Activated B cell treated with CpG ODN at 0.5 μM for 24 hours (primary cell): Measurements from ENCODE around the gene TEX264. TPM values are rescaled to one million over a fixed set of nuclear protein-coding genes. Genes with fewer than 3 reads are reported as not detected.

Experiments
- ATAC-seq: fragments of 200-7000 bp; cut with Tn5 transposase; one replicate; pipeline ENCODE4 v1.10.0; 2021; ENCODE audit warnings: low read depth, mild to moderate bottlenecking, moderate library complexity
- CTCF ChIA-PET: fragments of 350-600 bp; sonication (Branson Sonifier 250); formaldehyde crosslinking; loops from one replicate; lab custom pipeline; 2021; ENCODE audit warnings: antibody characterized with exemption; lab: Charles Lee
- POLR2A ChIA-PET: fragments of 350-600 bp; sonication (Branson Sonifier 250); formaldehyde crosslinking; loops from one replicate; lab custom pipeline; 2021; ENCODE audit warnings: antibody characterized with exemption; lab: Charles Lee
- DNase-seq: peaks from one replicate; pipeline ENCODE4 v3.0.0; 2022
- H3K27ac Mint-ChIP-seq: one replicate; pipeline ENCODE4 v1.8.0; 2020; ENCODE audit warnings: mixed read lengths
- H3K27me3 Mint-ChIP-seq: one replicate; pipeline ENCODE4 v1.8.0; 2021; ENCODE audit warnings: mixed read lengths
- H3K36me3 Mint-ChIP-seq: one replicate; pipeline ENCODE4 v1.8.0; 2021; ENCODE audit warnings: low read depth, mixed read lengths
- H3K4me1 Mint-ChIP-seq: one replicate; pipeline ENCODE4 v1.8.0; 2021; ENCODE audit warnings: mixed read lengths
- H3K4me3 Mint-ChIP-seq: one replicate; pipeline ENCODE4 v1.8.0; 2020; ENCODE audit warnings: mild to moderate bottlenecking, mixed read lengths
- H3K9me3 Mint-ChIP-seq: one replicate; pipeline ENCODE4 v1.8.0; 2020; ENCODE audit warnings: mixed read lengths
- intact Hi-C: fragments of 100-400 bp; cut with micrococcal nuclease; formaldehyde crosslinking; loops from one replicate; pipeline ENCODE4 v1.15.1; 2024
- total RNA-seq: library from RNA; stranded (reverse); gene quantifications from 2 replicates; pipeline ENCODE4 v1.2.3, GENCODE V29; 2022
- TF ChIP-seq, protein P1 (sequence below): fragments of 200-600 bp; IDR thresholded peaks from one replicate; pipeline ENCODE4 v1.8.0; 2022; ENCODE audit warnings: antibody characterized with exemption, mild to moderate bottlenecking

TEX264 gene
- total RNA-seq, 1 donor from 2014 or later = 24.4 TPM

DNA sequence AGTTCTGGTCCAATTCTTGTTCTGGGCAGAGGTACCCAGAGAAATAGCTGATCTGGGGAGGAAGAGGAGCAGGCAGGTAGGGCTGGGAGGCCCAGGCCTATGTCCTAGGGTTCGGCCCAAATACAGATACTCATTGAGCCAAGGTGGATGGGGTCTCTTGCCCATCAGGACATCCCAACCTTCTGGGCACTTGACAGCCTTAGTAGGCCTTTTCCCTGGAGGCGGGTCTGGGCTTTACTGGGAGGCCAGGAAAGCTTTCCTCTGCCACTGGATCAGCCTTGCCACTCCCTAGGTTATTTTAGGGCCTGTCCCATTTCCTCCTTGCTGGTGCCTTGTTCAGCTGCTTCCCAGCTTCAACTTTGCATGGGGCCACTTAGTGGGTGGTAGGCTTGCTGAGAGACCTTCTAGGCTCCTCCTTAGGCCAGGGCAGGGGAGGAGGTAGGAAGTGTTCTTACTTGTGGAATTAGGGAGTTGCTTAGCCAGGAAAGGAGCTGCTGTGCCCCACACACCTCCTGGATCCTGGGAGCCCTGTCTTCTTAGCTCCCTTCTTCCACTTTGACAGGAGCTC, 9.7 kb downstream of the TEX264 start:
- ChIA-PET POLR2A (interaction anchor here (0.6 to 2.6 kb wide), 3 partner anchors 9 to 300 kb away, joined by 3 to 39 read pairs (median 3); partner anchors contain the start of genes MANF and TEX264), CTCF (interaction anchor here (1.0 to 4.3 kb wide), 5 partner anchors 10 to 291 kb away, joined by 3 to 114 read pairs (median 31); partner anchors contain the start of genes DCAF1 and TEX264)
- intact Hi-C loops = no loop called here
- Mint-ChIP-seq H3K4me1 (peaks cover 73% of the 10 kb centered on the region), H3K27me3 (no peaks in the 10 kb centered on the region), H3K9me3 (no peaks in the 10 kb centered on the region), H3K4me3 (no peak overlapping the region), H3K36me3 (peaks cover 39% of the 10 kb centered on the region), H3K27ac (peak overlapping the region; percentile 73)
- ATAC-seq (no peak), DNase-seq (no peak)
- TF ChIP-seq, protein P1, sequence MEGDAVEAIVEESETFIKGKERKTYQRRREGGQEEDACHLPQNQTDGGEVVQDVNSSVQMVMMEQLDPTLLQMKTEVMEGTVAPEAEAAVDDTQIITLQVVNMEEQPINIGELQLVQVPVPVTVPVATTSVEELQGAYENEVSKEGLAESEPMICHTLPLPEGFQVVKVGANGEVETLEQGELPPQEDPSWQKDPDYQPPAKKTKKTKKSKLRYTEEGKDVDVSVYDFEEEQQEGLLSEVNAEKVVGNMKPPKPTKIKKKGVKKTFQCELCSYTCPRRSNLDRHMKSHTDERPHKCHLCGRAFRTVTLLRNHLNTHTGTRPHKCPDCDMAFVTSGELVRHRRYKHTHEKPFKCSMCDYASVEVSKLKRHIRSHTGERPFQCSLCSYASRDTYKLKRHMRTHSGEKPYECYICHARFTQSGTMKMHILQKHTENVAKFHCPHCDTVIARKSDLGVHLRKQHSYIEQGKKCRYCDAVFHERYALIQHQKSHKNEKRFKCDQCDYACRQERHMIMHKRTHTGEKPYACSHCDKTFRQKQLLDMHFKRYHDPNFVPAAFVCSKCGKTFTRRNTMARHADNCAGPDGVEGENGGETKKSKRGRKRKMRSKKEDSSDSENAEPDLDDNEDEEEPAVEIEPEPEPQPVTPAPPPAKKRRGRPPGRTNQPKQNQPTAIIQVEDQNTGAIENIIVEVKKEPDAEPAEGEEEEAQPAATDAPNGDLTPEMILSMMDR = no peak

DNA sequence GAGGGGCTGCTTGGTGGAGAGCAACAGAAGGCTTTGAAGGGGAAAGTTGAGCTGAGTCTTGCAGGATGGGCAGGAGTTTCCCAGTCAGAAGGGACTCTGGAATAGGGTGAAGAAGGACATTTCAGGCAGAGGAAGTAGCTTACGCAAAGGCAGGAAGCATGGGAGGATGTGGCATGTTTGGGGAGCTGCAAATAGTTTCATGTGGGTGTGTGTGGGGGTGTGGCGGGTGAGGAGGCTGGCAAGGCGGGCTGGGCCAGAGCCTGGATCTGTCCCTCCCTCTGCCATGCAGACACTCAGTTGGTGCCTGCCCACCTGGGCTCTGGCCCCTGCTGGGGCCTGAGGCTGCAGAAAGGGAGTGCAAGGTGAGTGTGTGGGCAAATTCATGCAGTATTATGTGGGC, 10.4 kb downstream of the TEX264 start:
- ATAC-seq (no peak), DNase-seq (no peak)
- peak overlapping the region; percentile 73 for H3K27ac Mint-ChIP-seq
- peak overlapping the region; percentile 9 for H3K4me3 Mint-ChIP-seq
- H3K9me3 Mint-ChIP-seq = no peaks in the 10 kb centered on the region
- H3K36me3 Mint-ChIP-seq = peaks cover 39% of the 10 kb centered on the region
- no peaks in the 10 kb centered on the region for H3K27me3 Mint-ChIP-seq
- TF ChIP-seq, protein P1 = no peak
- H3K4me1 Mint-ChIP-seq = peaks cover 77% of the 10 kb centered on the region
- CTCF ChIA-PET = interaction anchor here (0.7 to 4.3 kb wide), 16 partner anchors 11 to 1065 kb away, joined by 3 to 114 read pairs (median 4); partner anchors contain the start of genes DCAF1, MANF and TEX264
- POLR2A ChIA-PET = interaction anchor here (0.6 to 2.6 kb wide), 9 partner anchors 9 to 1344 kb away, joined by 3 to 39 read pairs (median 6); partner anchors contain the start of genes DCAF1, MANF and TEX264
- intact Hi-C loops = no loop called here

DNA sequence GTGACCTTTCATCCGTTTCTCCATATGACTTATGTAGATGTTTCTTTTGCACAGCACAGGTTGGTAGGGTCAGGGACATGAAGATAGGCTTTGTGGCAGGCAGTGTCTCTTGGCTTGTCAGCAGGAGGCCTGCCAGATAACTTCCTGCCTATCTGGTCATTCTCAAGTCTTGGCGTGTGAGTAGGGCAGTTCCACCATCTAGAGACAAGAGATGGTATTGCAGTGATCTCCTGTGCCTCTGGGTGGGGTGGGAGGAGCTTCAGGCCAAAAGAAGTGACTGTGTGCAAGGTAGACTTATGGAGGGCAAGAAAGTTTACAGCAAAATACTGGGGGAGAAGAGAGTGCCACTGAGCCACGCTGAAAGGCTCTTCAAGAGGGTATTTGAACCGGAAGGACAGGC, 11.0 kb downstream of the TEX264 start:
- DNase-seq (peak; percentile 40), ATAC-seq (peak; percentile 87)
- Mint-ChIP-seq H3K27ac (peak overlapping the region; percentile 73), H3K36me3 (peaks cover 41% of the 10 kb centered on the region), H3K4me3 (peak overlapping the region; percentile 12), H3K9me3 (no peaks in the 10 kb centered on the region), H3K4me1 (peaks cover 82% of the 10 kb centered on the region), H3K27me3 (no peaks in the 10 kb centered on the region)
- intact Hi-C loops = loop anchor here (1.0 to 2.0 kb wide), 6 partner anchors 11 to 291 kb away; partner anchors contain the start of genes RBM15B and TEX264
- TF ChIP-seq, protein P1 = no peak
- POLR2A ChIA-PET = interaction anchor here (0.8 to 2.6 kb wide), 9 partner anchors 10 to 1345 kb away, joined by 3 to 39 read pairs (median 6); partner anchors contain the start of genes DCAF1, MANF and TEX264
- CTCF ChIA-PET = interaction anchor here (0.7 to 4.3 kb wide), 24 partner anchors 11 to 1066 kb away, joined by 3 to 114 read pairs (median 4); partner anchors contain the start of genes DCAF1, MANF and TEX264

DNA sequence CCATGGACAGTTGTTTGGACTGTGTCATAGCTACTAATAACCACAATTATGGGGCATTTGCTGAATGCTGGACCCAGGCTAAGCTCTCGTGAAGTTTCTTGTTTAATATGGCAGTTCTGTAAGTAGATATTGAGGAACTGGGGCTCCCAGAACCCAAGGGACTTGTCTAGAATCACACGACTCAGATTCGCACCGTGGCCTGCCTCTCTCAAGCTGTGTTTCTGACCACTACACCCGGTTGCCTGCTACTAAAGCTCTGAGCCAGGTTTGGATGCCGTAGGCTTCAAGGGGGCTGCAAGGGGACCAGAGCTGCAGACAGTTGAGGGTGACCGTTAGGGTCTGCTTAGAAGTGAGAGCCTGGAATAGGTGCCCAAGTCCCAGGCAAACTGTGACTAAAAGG, 11.5 kb downstream of the TEX264 start:
- DNase-seq (no peak), ATAC-seq (no peak)
- peaks cover 86% of the 10 kb centered on the region for H3K4me1 Mint-ChIP-seq
- ChIA-PET POLR2A (interaction anchor here (0.8 to 2.6 kb wide), 9 partner anchors 11 to 1345 kb away, joined by 3 to 39 read pairs (median 6); partner anchors contain the start of genes DCAF1, MANF and TEX264), CTCF (interaction anchor here (0.7 to 4.3 kb wide), 22 partner anchors 12 to 1066 kb away, joined by 3 to 114 read pairs (median 4); partner anchors contain the start of genes DCAF1, MANF and TEX264)
- intact Hi-C loops = loop anchor here (1.0 to 2.0 kb wide), 6 partner anchors 11 to 291 kb away; partner anchors contain the start of genes RBM15B and TEX264
- TF ChIP-seq, protein P1 = no peak
- H3K27me3 Mint-ChIP-seq = no peaks in the 10 kb centered on the region
- no peaks in the 10 kb centered on the region for H3K9me3 Mint-ChIP-seq
- H3K4me3 Mint-ChIP-seq = peak overlapping the region; percentile 12
- H3K27ac Mint-ChIP-seq = peak overlapping the region; percentile 73
- peaks cover 45% of the 10 kb centered on the region for H3K36me3 Mint-ChIP-seq

DNA sequence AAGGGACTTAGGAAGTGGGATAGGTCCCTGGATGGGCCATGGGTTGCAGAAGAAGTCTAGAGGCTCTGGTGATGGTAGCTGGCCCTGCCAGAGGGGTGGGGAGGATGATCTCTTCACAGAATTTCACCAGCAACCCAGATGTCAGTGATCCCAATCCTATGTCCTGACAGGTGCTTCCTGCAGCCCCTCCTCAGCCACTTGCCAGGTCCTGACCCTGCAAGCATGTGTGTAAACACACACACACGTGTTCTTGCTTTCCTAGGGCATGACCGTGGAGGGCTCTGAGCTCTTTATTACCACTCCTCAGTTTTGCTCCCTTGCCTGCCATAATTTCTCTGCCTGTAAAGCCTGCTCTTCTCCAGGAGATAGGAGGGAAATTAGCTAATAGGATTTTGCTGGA, 12.5 kb downstream of the TEX264 start:
- no peak overlapping the region for H3K27ac Mint-ChIP-seq
- peaks cover 85% of the 10 kb centered on the region for H3K4me1 Mint-ChIP-seq
- peaks cover 48% of the 10 kb centered on the region for H3K36me3 Mint-ChIP-seq
- intact Hi-C loops = loop anchor here (2.0 kb wide), 1 partner anchor 249 kb away; no protein-coding TSS in a partner anchor
- ChIA-PET POLR2A (interaction anchor here (1.0 kb wide), 1 partner anchor 296 kb away, joined by 3 read pairs; no protein-coding TSS in a partner anchor), CTCF (interaction anchor here (1.3 to 1.4 kb wide), 2 partner anchors 11 to 294 kb away, joined by 3 read pairs; no protein-coding TSS in a partner anchor)
- TF ChIP-seq, protein P1 = no peak
- no peaks in the 10 kb centered on the region for H3K27me3 Mint-ChIP-seq
- H3K9me3 Mint-ChIP-seq = no peaks in the 10 kb centered on the region
- ATAC-seq = no peak
- H3K4me3 Mint-ChIP-seq = no peak overlapping the region
- DNase-seq = no peak
